Measurements from ENCODE around the gene TRRAP.
A peak's percentile ranks its signal among the peaks of the same experiment; 100 is the strongest.

The TRRAP gene

DNA sequence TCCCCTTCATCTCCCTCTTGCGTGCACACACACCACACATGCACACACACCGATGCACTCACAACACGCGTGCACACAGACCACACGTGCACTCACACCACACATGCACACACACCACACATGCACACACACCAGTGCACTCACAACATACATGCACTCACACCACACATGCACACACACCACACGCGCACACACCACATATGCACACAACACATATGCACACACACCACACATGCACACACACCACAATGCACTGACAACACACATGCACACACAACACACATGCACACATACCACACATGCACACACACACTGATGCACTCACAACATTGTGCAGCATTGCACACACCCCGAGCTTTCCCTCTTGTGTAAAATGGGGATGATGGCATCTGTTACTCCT lies 68.1 kb downstream of the TRRAP start:
- no peak for DNase-seq (ENCODE audit: low read depth)

- DNase-seq (ENCODE audit: low read depth), result no peak
These were observed 71.2 kb downstream of the TRRAP start for GRCh38 chr7:98949336-98950044.

- DNase-seq (ENCODE audit: low read depth), result no peak
These were observed 77.7 kb downstream of the TRRAP start for GRCh38 chr7:98955992-98956391.

GRCh38 chr7:98956469-98956868 lies 78.1 kb downstream of the TRRAP start:
- DNase-seq (ENCODE audit: low read depth), result peak; percentile 29

GRCh38 chr7:98956937-98957336 lies 78.6 kb downstream of the TRRAP start:
- peak; percentile 54 for DNase-seq (ENCODE audit: low read depth)

DNA sequence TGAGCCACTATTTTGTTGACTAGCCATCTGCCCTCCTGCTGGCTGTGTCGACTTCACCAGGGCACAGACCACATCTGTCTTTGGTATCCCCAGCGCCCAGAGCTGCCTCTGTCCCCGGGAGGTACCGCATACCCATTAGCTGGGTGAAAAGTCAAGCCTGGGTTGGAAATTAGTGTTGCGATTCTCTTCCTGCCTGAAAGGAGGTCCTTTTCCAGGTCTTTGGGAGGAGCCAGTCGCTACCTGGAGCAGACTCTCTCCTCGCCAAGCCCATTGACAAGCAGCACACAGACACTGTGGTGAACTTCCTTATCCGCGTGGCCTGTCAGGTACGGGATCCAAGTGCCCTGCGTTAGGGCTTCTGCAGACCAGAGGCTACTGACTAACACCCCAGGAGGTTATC lies 79.4 kb downstream of the TRRAP start:
- no peak for DNase-seq (ENCODE audit: low read depth)

GRCh38 chr7:98958968-98959367 lies 80.6 kb downstream of the TRRAP start:
- no peak for DNase-seq (ENCODE audit: low read depth)

DNA sequence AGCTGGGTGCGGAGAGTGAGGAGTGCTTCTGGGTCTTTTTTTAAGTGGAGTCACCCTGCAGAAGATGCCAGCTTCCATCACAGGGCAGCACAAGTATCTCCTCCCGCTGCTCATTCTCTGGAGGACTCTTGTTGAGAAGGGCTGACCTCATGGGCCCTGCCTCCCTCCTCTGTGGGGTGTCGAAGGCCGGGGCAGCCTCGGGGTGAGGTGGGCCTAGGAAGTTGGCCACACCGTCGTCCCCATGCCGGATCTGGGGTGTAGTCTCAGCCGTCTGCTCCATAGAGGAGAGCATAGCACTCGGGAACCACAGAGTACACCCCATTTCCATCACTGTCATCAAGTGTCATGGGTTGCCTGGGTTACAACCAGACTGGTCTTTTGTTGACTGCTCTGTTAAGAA lies 85.0 kb downstream of the TRRAP start:
- DNase-seq (ENCODE audit: low read depth), result no peak

DNA sequence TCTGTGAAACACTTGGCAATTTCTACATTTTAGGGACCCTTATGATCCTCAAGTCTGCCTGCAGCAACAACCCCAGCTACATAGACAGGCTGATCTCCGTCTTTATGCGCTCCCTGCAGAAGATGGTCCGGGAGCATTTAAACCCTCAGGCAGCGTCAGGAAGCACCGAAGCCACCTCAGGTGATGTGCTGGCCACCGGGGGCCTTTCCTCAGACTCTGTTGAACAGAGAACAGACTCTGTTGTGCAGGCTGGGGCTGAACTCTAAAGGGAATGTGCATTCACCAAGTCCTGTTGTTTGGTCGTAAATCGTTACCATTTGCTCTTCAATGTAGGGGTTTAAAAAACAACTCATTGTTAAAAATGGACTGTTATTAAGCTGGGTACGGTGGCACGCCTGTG lies 86.3 kb downstream of the TRRAP start:
- DNase-seq (ENCODE audit: low read depth), result no peak

DNA sequence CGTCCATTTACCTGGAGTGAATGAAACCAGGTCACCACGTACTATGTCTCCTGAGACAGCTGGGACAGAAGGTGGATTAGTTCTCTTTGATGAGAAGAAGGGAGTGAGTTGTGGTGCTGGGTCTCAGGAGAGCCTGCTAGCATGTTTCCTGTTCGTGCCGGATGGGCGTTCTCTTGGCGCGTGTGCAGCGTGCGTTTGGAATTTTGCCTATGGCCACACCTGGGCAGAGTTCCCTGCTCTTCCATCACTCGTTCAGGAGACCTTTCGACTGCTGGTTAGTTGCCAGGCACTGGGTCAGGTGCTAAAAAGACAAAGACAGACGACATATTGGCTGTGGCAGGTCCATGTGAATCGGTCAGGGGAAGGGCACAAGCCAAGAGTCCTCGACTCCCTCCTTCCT lies 90.3 kb downstream of the TRRAP start:
- no peak for DNase-seq (ENCODE audit: low read depth)

GRCh38 chr7:98969386-98969785 lies 91.1 kb downstream of the TRRAP start:
- no peak for DNase-seq (ENCODE audit: low read depth)

DNA sequence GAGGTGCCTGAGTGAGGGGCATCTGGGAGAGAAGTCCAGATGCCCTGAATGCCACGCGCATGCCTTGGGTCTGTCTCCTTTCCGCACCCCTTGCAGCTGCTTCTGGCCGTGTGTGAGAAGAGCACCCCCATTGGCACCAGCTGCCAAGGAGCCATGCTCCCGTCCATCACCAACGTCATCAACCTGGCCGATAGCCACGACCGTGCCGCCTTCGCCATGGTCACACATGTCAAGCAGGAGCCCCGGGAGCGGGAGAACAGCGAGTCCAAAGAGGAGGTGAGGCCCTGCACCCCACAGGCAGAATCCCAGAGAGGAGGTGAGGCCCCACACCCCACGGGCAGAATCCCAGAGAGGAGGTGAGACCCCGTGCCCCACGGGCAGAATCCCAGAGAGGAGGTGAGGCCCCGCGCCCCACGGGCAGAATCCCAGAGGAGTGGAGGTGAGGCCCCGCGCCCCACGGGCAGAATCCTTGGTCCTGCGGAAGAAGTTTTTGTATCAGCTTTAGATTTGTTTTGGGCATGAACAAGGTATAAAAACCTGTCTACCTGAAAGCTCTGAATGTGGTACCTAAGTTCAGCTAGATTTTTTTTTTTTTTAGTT lies 91.8 kb downstream of the TRRAP start:
- no peak for DNase-seq (ENCODE audit: low read depth)

DNA sequence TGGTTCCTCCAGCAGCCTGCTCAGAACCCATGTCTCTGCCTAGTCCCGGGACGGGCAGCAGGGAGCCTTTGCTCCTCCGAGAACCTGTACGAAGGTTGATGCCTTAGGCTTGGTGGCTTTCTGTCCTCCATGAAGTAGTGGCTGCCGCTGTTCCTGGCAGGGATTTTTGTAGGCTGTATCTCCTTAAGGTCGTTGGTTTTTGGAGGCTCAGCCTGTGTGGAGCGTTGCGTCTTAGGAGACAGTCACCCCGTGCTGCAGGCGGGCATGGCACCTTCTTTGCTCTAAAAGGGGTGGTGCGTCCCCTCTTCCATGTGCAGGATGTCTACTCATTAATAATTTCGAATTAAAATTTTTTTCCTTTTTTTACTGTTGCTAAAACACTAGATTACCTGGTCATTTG lies 92.5 kb downstream of the TRRAP start:
- DNase-seq (ENCODE audit: low read depth), result no peak

DNA sequence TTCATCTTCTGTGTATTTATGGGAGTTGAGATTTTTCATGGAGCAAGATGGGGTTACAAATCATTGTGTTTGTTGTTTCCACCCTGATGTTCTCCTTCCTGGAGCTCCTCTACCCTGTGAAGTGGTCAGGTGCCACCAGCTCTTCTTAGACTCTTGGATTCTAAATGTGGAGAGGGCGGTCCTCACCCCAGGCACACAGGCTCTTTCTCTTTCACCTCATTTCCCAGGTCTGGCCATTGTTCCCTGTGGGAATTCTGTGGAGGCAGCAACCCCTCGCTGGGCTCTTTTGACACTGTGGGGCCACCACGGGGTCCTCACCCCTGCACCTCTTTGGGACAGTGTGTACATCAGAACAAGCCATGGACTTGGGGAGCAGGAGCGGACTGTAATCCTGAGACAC lies 95.9 kb downstream of the TRRAP start:
- no peak for DNase-seq (ENCODE audit: low read depth)

DNA sequence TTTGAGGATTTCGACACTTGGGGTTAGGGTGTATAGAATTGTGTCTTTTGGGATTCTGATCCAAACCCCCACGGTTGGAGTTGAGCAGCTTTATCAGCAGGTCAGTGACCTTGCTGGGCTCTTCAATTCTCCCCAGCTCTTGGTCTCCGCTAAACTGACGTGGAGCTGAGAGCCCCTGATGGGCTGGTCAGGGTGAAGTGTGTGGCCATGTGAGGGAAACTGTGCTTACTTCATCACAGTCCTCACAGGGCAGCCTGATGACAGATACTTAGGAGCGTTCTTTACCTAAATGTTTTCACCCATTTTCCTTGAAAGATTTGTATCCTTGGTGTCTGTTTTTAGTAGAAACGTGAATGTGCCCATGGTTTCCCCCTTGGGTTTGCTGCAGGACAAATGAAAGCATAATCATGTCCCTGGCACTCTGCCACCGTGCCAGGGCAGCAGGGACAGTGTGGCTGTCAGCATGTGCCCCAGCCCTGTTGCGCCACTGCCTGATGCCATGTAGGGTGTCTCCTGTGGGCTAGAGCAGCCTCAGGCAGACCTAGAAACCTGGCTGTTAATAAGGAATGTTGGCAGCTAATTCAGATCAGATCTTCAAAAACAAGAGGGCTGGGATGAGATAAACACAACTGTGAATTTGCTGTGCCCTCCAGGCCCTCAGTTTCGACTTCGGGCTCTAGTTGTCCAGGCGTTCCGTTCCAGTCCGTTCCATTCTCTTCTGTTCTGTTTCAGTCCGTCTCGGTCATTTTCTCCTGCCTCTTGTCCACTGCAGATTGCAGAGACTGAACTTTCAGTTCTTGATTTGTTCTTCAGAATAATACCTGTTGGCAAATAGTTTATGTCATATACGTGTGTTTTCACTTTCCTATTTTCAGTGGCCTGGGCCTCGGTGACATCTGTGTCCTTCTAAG lies 96.8 kb downstream of the TRRAP start:
- no peak for DNase-seq (ENCODE audit: low read depth)

DNA sequence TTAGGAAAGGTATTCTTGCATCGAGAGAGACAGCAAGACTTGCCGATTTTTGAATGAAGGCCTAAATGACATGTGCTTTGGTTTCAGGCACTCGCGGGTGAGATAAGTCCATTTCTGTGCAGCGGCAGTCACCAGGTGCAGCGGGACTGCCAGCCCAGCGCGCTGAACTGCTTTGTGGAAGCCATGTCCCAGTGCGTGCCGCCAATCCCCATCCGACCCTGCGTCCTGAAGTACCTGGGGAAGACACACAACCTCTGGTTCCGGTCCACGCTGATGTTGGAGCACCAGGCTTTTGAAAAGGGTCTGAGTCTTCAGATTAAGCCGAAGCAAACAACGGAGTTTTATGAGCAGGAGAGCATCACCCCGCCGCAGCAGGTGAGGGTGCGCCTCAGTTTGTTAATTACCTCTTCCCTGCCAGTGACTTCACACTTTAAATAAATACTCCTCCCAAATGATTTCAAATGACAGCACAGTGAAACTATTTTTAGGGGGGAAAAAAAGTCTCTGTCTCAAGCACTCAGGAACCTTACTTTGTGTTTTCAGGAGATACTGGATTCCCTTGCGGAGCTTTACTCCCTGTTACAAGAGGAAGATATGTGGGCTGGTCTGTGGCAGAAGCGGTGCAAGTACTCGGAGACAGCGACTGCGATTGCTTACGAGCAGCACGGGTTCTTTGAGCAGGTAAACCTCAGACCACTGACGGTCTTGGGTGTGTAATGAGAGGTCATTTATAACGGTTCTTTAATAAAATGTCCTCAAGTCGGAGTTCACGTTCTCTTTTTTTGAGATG lies 98.3 kb downstream of the TRRAP start:
- DNase-seq (ENCODE audit: low read depth), result no peak

- DNase-seq (ENCODE audit: low read depth), result no peak
These were observed 100.3 kb downstream of the TRRAP start for GRCh38 chr7:98978672-98979071.

GRCh38 chr7:98981701-98982100 lies 103.4 kb downstream of the TRRAP start:
- no peak for DNase-seq (ENCODE audit: low read depth)

DNA sequence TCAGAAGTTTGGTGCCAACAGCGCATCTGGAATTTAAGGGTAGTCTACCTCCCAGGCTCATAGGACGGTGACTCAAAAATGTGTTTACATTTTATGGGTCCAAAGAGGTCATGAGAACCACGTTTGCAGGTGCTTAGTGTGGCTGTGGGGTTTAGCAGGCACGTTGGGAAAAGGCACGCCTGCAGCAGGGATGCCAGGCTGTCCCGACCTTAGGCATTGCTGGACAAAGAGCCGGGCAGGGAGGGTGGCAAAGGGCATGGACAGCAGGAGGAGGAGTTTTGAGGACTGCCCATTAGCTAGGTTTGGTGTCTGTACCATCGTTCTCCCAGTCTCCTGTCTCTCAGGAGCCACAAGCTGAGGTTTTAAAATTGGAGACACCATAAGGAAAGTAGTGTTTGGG lies 104.4 kb downstream of the TRRAP start:
- no peak for DNase-seq (ENCODE audit: low read depth)

- no peak for DNase-seq (ENCODE audit: low read depth)
These were observed 105.8 kb downstream of the TRRAP start for GRCh38 chr7:98984126-98984525.

DNA sequence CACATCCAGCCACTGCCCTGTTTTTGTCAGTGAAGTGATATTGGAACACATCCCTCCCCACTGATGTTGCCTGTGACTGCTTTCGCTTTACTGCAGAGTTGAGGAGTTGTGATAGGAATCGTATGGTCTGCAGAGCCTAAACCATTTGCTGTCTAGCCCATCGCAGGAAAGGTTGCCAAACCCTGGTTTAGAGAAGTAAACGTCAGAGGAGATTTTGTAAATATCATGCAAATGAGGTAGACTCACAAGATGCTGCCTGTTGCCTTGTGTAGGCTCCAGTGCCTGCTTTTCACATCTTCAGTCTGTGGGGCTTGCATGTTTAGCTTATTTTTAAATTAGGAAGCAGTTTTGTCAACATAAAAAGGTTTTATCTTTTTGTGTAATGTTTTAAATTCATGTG lies 107.1 kb downstream of the TRRAP start:
- no peak for DNase-seq (ENCODE audit: low read depth)

DNA sequence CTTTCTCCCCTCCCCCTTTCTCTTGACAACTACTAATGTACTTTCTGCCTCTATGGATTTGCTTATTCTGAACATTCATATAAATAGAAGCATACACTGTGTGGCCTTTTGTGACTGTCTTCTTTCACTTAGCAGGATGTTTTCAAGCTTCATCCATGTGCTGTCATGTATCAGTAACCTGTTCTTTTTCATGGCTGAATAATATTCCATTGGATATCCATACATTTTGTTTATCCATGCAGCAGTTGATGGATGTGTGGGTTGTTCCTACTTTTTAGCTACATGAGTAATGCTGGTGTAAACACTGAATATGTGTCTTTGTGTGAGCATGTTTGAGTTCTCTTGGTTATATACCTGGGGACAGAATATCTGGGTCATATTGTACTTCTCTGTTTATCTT lies 107.6 kb downstream of the TRRAP start:
- DNase-seq (ENCODE audit: low read depth), result no peak
